Ramos (cell line): ENCODE data around the gene CAPN8.
"Not testable (repeated sequence)": the region's sequence is repeated elsewhere in the genome, so short reads cannot be mapped to it uniquely, and the experiment has no call there.

Experiments used
- in situ Hi-C: fragments of 300-500 bp; cut with MboI; formaldehyde crosslinking; loops from one replicate; pipeline ENCODE4 v1.14.3; 2022; ENCODE audit warnings: low sequenced_read_pairs; ENCODE audit not compliant: unreplicated experiment

The CAPN8 gene

DNA sequence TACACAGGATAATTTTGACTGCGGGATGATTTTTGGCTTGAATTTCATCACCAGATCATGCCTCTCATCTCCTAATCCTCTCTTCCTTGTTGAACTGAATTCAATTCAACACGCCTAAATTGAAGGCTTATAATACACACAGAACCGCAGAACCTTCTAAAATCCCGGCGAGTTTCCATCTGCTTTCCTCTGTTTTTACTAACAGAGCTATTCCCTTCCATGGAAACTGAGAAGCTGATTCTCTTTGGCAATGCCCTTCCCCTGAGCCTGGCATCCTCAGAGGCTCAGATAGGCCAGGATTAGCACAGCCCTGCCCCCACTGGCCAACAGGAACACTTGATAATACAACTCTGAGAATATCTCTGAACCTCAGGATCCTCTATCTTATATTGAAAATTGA lies 130.2 kb downstream of the CAPN8 start:
- in situ Hi-C loops: no loop called here

DNA sequence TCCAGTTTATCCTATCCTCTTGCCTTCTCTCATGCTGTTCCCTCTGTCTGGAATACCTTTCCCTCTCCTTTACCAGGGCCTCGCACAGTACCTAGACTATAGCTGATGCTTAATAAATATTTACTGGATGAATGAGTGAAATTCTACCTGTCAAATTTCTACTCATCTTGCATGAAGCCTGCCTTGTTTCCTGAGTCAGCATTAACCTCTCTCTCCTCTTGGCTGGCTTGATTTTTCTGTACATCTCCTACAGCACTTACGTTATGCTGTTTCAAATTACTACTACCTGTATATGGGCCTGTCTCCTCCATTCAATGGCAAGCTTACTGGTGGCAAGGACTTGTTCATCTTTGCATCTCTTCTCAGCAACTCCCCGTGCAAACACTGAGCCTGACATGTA lies 130.8 kb downstream of the CAPN8 start:
- in situ Hi-C loops: no loop called here

DNA sequence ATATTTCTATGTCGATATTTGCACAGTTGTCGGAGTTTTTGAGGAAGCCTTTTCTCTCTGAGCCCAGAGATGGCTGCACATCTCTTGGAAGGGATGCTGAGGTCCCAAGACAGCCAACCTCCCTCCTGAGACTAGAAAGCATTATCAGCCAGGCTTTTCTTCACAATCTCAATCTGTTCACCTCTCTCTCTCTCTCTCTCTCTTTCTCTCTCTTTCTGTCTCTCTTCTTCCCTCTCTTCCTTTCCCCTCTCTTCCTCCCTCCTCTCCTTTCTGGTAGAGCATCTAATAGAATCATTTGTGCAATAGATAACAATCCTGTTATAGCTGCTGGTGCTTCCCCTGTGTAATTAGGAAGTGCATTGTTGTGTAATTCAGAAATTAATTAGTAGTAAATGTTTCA lies 131.8 kb downstream of the CAPN8 start:
- in situ Hi-C loops: no loop called here

DNA sequence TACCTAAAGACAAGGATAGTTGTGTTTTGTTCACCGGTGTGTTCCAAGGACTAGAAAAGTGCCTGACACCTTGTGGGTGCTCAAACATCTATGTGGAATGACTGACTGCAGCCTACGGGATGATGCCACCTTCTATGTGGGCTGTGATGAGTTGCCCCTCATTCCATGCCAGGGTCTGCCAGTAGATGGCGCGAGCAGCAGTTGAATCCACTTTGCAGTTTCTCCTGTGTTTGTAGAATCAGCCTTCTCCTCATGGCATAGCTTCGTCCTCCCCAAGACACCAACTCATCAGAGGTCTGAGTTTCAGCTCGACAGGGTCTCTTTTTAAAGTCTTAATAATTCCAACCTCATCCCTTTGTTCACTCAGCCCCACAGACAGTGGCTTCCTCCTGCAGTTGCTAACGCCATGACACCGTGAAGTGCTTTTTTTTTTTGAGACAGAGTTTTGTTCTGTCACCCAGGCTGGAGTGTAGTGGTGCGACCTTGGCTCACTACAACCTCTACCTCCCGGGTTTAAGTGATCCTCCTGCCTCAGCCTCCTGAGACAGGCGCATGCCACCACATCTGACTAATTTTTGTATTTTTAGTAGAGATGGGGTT lies 133.7 kb downstream of the CAPN8 start:
- in situ Hi-C loops: no loop called here

DNA sequence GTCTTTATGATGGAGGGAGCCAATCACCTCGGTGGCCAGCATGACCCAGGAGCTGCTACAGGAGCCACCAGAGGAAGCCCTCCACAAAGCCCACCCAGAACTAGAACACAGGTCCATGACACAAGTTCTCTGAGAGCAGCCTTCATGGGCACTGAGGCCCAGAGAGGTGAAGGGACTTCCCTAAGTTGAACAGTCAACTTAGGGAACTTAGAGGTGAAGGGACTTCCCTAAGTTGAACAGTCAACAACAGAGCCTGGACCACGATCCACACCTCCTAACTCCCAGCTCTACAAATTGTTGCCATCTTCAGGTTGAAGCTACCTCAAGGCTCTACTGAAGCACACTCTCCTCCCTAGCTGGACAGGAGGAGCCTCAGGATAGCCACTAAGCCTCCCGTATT lies 139.5 kb downstream of the CAPN8 start:
- in situ Hi-C loops: no loop called here

DNA sequence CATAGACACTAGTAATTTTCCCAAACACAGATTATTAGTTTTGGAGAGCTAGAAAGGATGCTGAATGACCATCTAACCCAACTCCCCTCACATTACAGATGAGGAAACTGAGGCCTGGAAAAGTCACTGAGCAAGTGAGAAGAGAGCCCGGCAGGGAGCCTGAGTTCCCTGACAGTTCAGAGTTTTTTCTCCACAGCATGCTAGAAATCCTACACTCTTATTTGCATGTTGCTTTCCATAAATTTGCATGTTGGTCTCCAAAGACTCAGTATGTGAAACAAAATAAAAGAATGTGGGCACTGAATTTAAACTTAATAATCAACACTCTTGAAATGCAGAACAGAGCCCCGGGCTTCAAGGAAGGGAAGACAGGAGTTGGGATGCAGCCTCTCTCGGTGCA lies 140.0 kb downstream of the CAPN8 start:
- in situ Hi-C loops: no loop called here

DNA sequence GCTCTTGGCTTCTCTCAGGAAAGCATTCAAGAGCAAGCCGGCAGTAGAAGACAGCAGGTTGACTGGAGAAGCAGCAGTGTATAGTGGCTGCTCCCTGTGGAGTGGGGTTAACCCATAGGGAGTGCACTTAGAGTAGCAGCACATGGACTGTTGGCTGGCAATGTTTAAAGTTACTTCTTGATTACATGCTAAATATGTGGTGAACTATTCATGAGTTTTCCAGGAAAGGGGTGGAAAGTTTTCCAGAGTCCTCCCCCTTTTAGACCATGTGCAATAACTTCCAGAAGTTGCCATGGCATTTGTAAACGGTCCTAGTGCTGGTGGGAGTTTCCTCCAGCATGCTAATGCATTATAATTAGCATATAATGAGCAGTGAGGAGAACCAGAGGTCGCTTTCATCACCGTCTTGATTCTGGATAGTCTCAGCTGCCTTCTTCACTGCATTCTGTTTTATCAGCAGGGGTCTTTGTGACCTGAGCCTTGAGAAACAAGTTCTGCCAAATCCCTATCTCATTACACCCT lies 140.5 kb downstream of the CAPN8 start:
- in situ Hi-C loops: no loop called here

DNA sequence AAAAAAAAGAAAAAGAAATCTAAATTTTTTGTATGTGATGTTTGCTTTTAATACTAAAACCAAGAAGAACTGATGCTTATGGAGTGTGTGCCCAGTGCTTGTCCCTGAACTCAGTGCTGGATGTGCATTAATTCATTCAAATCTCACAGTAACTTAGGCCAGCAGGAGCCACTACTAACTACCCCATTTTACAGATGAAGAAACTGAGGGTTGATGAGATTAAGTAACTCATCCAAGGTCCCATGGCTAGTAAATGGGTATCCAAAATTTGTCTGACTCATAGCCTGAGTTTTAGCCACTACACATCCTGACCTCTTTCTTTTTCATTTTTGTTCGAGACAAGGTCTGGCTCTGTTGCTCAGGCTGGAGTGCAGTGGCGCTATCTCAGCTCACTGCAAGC lies 144.4 kb downstream of the CAPN8 start:
- in situ Hi-C loops: no loop called here

DNA sequence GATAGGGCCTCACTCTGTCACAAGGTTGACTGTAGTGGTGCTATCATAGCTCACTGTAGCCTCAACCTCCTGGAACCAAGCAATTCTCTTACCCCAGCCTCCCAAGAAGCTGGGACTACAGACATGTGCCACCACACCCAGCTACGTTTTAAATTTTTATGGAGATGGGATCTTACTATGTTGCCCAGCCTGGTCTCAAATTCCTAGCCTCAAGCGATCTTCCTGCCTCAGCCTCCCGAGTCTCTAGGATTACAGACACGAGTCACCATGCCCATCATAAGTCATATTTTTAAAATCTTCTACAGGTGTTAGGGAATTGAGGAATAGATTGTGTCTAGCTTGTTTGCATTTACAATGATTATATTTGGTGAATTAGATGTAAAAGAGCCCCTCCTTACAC lies 145.3 kb downstream of the CAPN8 start:
- in situ Hi-C loops: no loop called here

DNA sequence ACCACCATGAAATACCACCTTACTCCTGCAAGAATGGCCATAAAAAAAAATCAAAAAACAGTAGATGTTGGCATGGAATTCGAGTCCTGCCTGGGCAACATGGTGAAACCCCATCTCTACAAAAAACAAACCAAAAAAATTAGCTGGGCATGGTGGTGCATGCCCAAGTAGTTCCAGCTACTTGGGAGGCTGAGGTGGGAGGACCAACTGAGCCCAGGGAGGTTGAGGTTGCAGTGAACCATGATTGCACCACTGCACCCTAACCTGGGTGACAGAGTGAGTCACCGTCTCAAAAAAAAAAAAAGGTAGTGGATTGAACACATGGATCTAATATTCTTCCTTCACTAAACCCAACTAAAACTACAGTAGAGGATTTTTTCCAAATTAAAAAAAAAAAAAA lies 146.4 kb downstream of the CAPN8 start:
- in situ Hi-C loops: no loop called here

DNA sequence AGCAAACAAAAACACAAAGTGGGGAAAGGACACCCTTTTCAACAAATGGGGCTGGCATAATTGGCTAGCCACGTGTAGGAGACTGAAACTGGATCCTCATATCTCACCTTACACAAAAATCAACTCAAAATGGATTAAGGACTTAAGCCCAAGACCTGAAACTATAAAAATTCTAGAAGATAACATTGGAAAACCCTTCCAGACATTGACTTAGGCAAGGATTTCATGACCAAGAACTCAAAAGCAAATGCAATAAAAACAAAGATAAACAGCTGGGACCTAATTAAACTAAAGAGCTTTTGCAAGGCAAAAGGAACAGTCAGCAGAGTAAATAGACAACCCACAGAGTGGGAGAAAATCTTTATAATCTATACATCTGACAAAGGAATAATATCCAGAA lies 146.9 kb downstream of the CAPN8 start:
- in situ Hi-C loops: not testable (repeated sequence)

DNA sequence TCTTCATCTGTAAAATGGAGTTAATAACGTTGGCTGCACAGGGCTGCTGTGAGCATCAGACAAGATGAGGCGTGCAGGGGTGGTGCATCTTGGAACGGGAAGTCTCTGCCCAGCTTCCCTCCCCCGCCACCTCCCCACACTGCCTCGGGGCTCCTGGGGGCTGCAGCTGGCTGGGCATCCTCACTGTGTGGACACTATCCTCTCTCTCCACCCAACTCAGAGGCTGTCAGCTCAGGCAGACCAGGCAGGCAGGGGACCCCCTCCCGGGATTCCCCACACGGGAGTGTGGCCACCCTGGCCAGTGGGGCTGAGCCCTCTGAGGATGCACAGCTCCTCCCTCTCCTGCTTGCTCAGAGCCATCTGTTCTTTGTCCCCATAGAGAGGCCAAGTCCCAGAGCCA lies 149.6 kb downstream of the CAPN8 start:
- in situ Hi-C loops: no loop called here

DNA sequence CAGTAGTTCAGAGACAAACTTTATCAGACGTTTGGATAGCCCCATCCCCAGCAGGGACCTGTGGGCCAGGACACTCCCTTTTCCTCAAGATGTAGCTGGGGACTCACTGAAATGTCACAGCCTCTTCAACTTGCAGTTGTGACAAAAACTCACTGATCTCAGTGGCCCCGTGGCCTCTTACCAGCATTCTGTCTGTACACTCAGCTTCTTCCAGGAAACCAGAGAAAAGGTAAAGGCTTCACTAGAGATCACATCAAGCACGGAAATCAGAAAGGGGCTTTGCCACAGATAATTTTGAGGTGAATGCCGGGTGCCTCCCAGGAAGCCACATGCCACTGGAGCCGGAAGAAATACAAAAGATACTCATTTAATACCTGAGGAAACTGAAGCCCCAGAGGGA lies 150.1 kb downstream of the CAPN8 start:
- in situ Hi-C loops: no loop called here

DNA sequence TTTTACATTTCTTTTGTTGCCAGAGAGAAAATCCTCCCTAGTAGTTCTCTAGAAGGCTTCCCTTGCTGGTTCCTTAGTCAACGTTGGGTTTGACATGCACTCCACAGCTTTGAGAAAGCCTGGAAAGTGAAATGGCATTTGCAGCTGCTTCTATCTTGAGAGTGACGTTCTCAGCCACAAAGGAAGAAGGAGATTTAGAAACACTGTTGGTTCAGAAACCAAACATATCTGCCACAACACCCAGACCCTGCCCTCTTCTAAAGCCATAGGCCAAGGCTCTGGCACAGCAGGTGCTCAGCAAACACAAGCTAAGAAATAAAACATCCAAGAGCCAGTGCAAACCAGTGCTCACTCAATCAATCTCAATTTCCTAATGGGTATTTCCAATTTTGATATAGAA lies 150.9 kb downstream of the CAPN8 start:
- in situ Hi-C loops: no loop called here

DNA sequence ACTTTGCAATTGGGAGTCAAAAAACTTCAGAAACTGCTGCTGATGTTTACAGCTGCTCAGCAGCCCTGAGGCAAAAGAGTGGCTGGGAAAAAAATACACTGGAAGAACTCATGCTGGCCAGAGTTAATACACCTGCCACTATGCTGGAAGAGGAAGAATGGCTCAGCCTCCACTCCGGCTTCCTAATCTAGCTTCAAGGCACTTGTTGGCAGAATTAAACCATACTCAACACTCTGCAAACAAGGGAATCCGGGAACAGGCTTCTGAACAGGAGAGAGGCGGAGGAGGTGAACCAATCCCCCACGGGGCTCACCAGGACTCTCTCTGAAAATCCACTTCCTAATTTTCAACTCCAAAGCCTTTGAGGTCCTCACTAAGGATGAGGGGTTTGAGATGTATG lies 152.2 kb downstream of the CAPN8 start:
- in situ Hi-C loops: no loop called here

DNA sequence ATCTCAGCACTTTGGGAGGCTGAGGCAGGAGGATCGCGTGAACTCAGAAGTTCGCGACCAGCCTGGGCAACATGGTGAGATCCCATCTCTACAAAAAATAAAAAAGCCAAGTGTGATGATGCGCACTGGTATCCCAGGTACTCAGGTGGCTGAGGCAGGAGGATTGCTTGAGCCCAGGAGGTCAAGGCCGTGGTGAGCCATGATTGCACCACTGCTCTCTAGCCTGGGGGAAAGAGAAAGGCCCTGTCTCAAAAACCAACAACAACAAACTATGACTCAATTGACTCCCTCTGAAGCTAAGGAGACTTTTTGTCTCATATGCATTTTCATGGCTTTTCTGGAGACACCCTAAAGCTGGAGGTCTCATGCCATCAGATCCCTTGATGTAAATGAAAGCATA lies 153.4 kb downstream of the CAPN8 start:
- in situ Hi-C loops: no loop called here

DNA sequence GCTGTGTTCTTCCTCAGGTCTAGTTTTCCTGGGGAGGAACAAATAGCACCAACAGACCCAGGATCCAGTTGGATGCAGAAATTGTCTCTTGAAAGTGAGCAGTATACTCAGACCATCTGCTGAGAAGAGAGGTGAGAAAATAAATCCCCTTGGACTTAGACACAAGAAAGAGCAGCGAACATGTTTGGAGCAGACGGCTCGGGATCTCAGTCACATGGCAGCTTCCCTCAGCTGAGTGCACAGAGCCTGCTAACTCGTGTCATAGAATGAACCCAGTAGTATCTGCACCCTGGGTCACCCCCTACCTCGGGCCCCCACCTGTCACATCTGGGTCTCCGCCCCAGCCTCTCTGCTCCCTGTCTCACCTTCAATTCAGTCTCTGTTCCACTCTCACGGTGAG lies 156.7 kb downstream of the CAPN8 start:
- in situ Hi-C loops: no loop called here

DNA sequence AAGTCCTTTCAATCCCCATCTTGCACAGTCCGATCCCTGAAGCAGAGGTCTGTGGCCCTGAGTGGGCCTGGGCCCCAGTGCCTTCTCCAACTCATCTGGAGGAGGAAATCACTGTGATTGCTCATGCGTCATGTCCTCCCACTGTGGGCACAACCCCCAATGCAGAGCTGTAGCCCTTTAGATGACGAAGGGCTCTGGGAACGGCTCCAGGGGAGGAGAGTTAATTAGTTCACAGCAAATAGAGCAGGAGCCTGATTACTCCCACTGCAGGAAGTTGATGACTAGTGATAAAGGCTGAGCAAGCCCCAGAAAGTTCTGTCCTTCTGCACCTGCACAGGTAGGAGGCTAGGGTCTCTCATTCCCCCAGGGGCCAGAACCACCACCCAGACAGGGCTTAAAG lies 160.8 kb downstream of the CAPN8 start:
- in situ Hi-C loops: no loop called here

DNA sequence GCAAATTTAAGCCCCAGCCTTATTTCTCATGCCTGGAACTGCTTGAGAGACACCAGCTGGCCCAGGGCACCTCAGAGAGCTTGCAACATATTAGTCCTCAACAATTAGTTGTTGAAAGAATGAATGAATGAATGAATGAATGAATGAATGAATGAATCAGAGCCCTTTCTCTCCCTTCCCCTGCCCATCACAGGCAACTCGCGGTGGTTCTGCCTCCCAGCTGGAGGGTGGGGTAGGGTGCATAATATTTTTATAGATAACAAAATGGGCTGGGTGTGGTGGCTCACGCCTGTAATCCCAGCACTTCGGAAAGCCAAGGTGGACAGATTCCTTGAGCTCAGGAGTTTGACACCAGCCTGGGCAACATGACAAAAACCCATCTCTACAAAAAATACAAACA lies 162.2 kb downstream of the CAPN8 start:
- in situ Hi-C loops: no loop called here

DNA sequence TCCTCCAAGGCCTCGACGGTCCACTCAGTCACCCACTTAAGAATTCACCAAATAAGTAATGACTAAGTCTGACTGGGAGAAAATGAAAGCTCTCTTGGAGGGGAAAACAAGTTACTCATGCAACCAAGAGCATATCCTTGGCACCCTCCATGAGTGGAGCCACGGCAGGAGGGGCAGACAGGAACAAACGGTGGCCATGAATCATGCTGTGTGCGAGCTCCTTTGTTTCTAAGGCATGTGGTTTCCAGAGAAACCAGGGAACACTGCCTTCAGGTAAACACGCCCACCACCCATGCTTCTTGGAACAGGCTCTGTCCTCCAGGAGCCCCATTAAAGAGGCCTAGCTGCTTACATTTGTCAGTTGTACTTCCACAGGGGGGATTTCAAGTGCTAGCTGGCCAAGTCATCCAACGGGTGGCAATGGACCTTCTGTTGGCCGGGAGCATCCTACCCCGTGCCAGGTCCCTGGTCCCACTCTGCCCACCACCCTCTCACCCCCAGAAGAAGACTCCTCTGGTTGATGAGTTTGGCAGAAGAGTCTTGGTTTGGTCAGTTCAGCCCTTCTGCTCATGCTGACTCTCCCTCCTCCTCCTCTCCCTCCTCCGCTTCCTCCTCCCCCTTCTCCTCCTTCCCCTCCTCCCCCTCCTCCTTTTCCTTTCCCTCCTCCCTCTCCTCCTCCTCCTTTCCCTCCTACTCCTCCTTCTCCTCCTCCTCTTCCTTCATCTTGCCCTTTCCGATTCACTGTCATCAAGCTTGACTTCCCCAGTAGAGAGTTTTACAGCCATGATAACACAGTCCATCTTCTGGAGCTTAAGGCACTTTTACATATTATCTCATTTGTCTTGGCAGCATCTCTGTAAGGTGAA lies 164.7 kb downstream of the CAPN8 start:
- in situ Hi-C loops: no loop called here

DNA sequence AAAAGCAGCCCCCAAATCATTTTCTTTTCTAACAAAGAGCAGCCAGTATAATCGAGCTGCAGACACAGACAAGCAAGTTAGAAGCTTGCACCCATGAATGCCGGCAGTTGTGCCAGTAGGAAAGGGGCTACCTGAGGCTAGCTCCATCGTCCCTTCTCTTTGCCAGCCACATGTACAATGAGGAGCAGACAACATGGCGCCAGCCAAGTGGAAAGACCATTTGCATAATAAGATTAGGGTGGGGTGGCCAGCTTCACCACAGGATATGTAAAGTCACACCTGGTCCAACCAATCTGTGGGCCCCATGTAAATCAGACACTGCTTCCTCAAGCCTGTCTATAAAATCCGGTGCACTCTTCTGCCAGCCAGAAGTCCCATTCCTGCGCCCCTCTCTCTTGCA lies 168.6 kb downstream of the CAPN8 start:
- in situ Hi-C loops: no loop called here
